OCI-LY1 (cell line): ENCODE data around the gene SHC4.

Source experiments
- H2AFZ ChIP-seq: fragments of 200-600 bp; sonication (generic), shearing (Covaris generic); 2 replicates; pipeline ENCODE4 v1.6.0; 2014; ENCODE audit warnings: antibody characterized with exemption, mild to moderate bottlenecking, low read length
- H3F3A ChIP-seq: fragments of 200-600 bp; sonication (generic), shearing (Covaris generic); 2 replicates; pipeline ENCODE4 v1.6.0; 2014; ENCODE audit warnings: mild to moderate bottlenecking, antibody characterized with exemption, low read length, moderate library complexity; ENCODE audit not compliant: insufficient read depth
- H3K27ac ChIP-seq: fragments of 200-600 bp; sonication (generic); 2 replicates; pipeline ENCODE4 v1.5.1; 2014; ENCODE audit warnings: low read length, mixed run types, mild to moderate bottlenecking, low read depth; ENCODE audit not compliant: poor library complexity, severe bottlenecking
- H3K27me3 ChIP-seq: fragments of 200-600 bp; sonication (generic); 2 replicates; pipeline ENCODE4 v1.6.0; 2014; ENCODE audit warnings: antibody characterized with exemption, mild to moderate bottlenecking, low read length, moderate library complexity; ENCODE audit not compliant: insufficient read depth
- H3K36me3 ChIP-seq: fragments of 200-600 bp; sonication (generic); 2 replicates; pipeline ENCODE4 v1.6.1; 2014; ENCODE audit warnings: mild to moderate bottlenecking, antibody characterized with exemption, low read length, moderate library complexity, mixed read lengths; ENCODE audit not compliant: insufficient read depth
- H3K4me1 ChIP-seq: fragments of 200-600 bp; sonication (generic); 2 replicates; pipeline ENCODE4 v1.5.1; 2014; ENCODE audit warnings: mild to moderate bottlenecking, low read length, moderate library complexity; ENCODE audit not compliant: insufficient read depth, severe bottlenecking
- H3K4me2 ChIP-seq: fragments of 200-600 bp; sonication (generic), shearing (Covaris generic); 2 replicates; pipeline ENCODE4 v1.6.1; 2014; ENCODE audit warnings: low read length
- H3K4me3 ChIP-seq: fragments of 200-600 bp; sonication (generic); 2 replicates; pipeline ENCODE4 v1.5.1; 2014; ENCODE audit warnings: low read length, low read depth, mild to moderate bottlenecking, mixed read lengths; ENCODE audit not compliant: poor library complexity, severe bottlenecking
- H3K79me2 ChIP-seq: fragments of 200-600 bp; shearing (Covaris generic); 2 replicates; pipeline ENCODE4 v1.6.1; 2016; ENCODE audit warnings: mixed run types, low read length, mixed read lengths; ENCODE audit not compliant: insufficient read depth
- H3K9ac ChIP-seq: fragments of 200-600 bp; sonication (generic), shearing (Covaris generic); 2 replicates; pipeline ENCODE4 v1.6.1; 2014; ENCODE audit warnings: mild to moderate bottlenecking, low read length, mixed read lengths
- H3K9me2 ChIP-seq: fragments of 200-600 bp; sonication (generic), shearing (Covaris generic); 2 replicates; pipeline ENCODE4 v1.6.1; 2014; ENCODE audit warnings: low read depth, mild to moderate bottlenecking, low read length, mixed read lengths
- H3K9me3 ChIP-seq: fragments of 200-600 bp; shearing (Covaris generic); 2 replicates; pipeline ENCODE4 v1.6.1; 2014; ENCODE audit warnings: low read length, mixed read lengths
- H4K20me1 ChIP-seq: fragments of 200-600 bp; sonication (generic), shearing (Covaris generic); 2 replicates; pipeline ENCODE4 v1.6.0; 2016; ENCODE audit warnings: mild to moderate bottlenecking, low read length; ENCODE audit not compliant: insufficient read depth
- EZH2 ChIP-seq: fragments of 200-600 bp; sonication (generic), shearing (Covaris generic); IDR thresholded peaks from 2 replicates; pipeline ENCODE4 v1.8.0; 2017; ENCODE audit warnings: borderline replicate concordance, mixed run types, mild to moderate bottlenecking, antibody characterized with exemption, low read length, moderate library complexity, mixed read lengths
- TF ChIP-seq, protein P1 (sequence below): fragments of 200-600 bp; sonication (generic), shearing (Covaris generic); IDR thresholded peaks from 2 replicates; pipeline ENCODE4 v1.5.1; 2017; ENCODE audit warnings: mild to moderate bottlenecking, antibody characterized with exemption, low read length, moderate library complexity, mixed read lengths

Gene SHC4

DNA sequence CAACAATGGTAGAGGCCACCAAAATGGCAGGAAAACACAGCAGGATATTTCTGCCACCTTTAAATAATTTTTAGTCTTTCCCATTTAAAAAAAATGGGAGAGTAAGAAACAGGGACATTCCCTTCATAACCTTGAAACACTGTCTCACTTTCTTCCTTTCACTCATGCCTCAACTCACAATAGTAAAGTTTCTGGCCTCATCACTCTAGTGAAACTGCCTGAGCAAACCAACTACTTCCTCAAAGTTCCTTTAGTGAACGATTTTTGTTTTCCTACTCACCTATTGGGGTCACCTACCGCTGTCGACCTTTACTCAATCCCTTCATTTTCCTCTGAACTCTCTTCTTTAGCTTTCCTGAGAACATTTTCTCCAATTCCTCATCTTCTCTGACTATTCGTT, 33.0 kb downstream of the SHC4 start:
- Histone ChIP-seq H3K36me3 (no peaks in the 10 kb centered on the region), H3K9ac (no peak overlapping the region), H4K20me1 (no peaks in the 10 kb centered on the region), H3K79me2 (no peaks in the 10 kb centered on the region), H3K9me2 (no peaks in the 10 kb centered on the region), H3K4me2 (no peak overlapping the region), H3K4me3 (no peak overlapping the region), H3K9me3 (no peaks in the 10 kb centered on the region), H3K27ac (no peak overlapping the region), H3K27me3 (peaks cover 2% of the 10 kb centered on the region; the same call in 1 of the 2 replicates), H3K4me1 (no peaks in the 10 kb centered on the region), H3F3A (no peaks in the 10 kb centered on the region), H2AFZ (no peak overlapping the region)
- TF ChIP-seq, protein P1, sequence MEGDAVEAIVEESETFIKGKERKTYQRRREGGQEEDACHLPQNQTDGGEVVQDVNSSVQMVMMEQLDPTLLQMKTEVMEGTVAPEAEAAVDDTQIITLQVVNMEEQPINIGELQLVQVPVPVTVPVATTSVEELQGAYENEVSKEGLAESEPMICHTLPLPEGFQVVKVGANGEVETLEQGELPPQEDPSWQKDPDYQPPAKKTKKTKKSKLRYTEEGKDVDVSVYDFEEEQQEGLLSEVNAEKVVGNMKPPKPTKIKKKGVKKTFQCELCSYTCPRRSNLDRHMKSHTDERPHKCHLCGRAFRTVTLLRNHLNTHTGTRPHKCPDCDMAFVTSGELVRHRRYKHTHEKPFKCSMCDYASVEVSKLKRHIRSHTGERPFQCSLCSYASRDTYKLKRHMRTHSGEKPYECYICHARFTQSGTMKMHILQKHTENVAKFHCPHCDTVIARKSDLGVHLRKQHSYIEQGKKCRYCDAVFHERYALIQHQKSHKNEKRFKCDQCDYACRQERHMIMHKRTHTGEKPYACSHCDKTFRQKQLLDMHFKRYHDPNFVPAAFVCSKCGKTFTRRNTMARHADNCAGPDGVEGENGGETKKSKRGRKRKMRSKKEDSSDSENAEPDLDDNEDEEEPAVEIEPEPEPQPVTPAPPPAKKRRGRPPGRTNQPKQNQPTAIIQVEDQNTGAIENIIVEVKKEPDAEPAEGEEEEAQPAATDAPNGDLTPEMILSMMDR = no peak
- no peak for TF ChIP-seq EZH2

DNA sequence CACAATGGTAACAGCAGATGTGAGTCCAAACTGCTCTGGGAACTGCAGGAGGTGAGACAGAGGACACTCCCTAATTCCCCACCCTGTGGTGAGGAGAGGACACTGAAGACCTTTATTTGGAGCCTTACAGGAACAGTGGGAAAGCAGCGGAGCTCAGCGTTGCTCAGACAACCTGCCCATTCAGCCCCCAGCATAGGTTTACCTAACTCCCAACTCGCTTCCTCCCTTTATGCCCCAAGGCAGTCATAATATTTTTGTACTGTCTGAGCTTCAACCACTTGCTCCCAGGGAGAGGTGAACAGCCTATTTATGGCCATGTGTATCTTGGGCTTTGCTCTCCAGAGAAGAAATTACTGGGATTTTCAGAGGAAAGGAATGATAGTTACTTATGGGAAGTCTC, 34.1 kb downstream of the SHC4 start:
- Histone ChIP-seq H3K4me3 (no peak overlapping the region), H3K9me3 (no peaks in the 10 kb centered on the region), H3K36me3 (no peaks in the 10 kb centered on the region), H2AFZ (no peak overlapping the region), H3K27ac (no peak overlapping the region), H4K20me1 (no peaks in the 10 kb centered on the region), H3K27me3 (peaks cover 2% of the 10 kb centered on the region), H3K4me1 (no peaks in the 10 kb centered on the region), H3F3A (no peaks in the 10 kb centered on the region), H3K79me2 (no peaks in the 10 kb centered on the region), H3K4me2 (no peak overlapping the region), H3K9ac (no peak overlapping the region), H3K9me2 (no peaks in the 10 kb centered on the region)
- TF ChIP-seq, protein P1 = no peak
- TF ChIP-seq EZH2 = no peak

DNA sequence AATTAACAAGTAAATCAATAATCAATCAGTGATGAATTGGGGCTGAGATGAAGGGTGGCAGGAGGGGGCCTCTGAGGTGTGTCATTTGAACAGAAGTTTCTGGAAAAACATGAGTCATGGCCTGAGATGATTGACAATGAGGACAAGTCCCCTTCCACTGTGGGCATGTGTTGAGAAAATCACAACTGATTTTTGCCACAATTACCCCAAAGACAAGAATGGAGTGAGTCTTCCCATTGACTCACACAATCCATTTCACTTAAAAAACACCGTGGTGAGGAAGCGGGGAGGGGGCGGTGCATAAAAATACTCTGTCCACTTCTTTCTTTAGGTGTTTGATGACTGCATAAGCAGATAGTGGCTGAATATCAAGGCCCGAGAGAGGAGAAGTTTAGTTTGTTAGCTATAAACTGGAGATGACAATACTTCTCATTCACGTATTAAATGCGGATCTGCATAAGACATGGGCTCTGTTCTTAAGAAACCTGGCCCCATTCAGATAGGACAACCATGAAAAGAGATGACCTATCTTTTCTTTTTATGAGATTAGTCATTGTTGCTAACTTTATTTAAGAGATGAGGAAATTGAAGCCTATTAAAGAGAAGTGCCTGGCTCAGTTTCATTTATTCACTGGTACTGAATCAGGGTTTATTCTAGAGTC, 34.7 kb downstream of the SHC4 start:
- Histone ChIP-seq H3K4me2 (no peak overlapping the region), H3K9me3 (no peaks in the 10 kb centered on the region), H3K4me1 (no peaks in the 10 kb centered on the region), H3K27me3 (peaks cover 2% of the 10 kb centered on the region), H3K4me3 (no peak overlapping the region), H3K27ac (no peak overlapping the region), H2AFZ (no peak overlapping the region), H3K36me3 (no peaks in the 10 kb centered on the region), H3K9me2 (no peaks in the 10 kb centered on the region), H3K9ac (no peak overlapping the region), H4K20me1 (no peaks in the 10 kb centered on the region), H3K79me2 (no peaks in the 10 kb centered on the region), H3F3A (no peaks in the 10 kb centered on the region)
- no peak for TF ChIP-seq EZH2
- TF ChIP-seq, protein P1 = no peak
